ENCODE results near the gene TMEM127. TPM values are rescaled to one million over a fixed set of nuclear protein-coding genes. Genes with fewer than 3 reads are reported as not detected.
"Not testable (repeated sequence)": the region's sequence is repeated elsewhere in the genome, so short reads cannot be mapped to it uniquely, and the experiment has no call there.

TMEM127 gene
- 10 to 100 TPM; 42.9 to 47.4 (median 44.0) TPM for polyA plus RNA-seq (ENCODE audit: insufficient read length in 3 of 3)

- peak; percentile 86 to 92 (median 92) for DNase-seq (ENCODE audit: low read depth in 3 of 3, low spot score in 2 of 3)
Measured at GRCh38 chr2:96265840-96266679, at the start of gene TMEM127, which contains the start of gene CIAO1. TMEM127 (minus strand) TSS chr2:96265997; CDS start chr2:96265381, 616 bp downstream. CIAO1 (plus strand) TSS chr2:96266225; CDS start chr2:96266351, 126 bp downstream.

GRCh38 chr2:96315005-96315399 is 49.2 kb upstream of the TMEM127 start:
- DNase-seq (ENCODE audit: low read depth in 3 of 3, low spot score in 2 of 3), result no peak

DNA sequence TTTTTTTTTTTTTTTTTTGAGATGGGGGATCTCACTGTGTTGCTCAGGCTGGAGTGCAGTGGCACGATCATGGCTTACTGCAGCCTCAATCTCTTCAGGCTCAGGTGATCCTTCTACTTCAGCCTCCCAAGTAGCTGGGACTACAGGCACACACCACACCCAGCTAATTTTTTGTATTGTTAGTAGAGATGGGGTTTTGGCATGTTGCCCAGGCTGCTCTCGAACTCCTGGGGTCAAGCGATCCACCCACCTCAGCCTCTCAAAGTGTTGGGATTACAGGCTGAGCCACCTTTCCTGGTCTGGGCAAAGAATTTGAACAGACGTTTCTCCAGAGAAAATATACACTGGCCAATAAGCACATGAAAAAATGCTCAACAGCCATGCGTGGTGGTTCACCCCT is 42.5 kb upstream of the TMEM127 start:
- DNase-seq (ENCODE audit: low read depth in 3 of 3, low spot score in 2 of 3), result no peak

DNA sequence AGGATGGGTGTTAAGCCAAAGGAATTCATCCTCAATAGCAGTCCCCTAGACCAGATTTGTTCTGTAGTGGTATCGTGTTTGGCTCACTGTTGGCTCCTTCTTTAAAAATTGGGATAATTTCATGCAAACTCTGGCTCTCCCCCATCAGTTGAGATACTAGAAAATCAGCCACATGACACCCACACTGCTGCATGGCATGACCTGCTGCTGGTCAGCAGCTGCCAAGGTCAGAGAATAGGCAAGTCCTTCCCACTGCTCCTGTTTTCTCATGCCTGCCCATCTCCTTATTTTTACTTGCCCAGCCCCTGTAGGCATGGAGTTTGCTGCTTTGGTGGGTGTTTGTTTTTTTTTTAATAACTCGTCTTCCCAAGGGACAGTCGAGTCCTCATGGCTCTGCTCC is 40.6 kb upstream of the TMEM127 start:
- no peak for DNase-seq (ENCODE audit: low read depth in 3 of 3, low spot score in 2 of 3)

DNA sequence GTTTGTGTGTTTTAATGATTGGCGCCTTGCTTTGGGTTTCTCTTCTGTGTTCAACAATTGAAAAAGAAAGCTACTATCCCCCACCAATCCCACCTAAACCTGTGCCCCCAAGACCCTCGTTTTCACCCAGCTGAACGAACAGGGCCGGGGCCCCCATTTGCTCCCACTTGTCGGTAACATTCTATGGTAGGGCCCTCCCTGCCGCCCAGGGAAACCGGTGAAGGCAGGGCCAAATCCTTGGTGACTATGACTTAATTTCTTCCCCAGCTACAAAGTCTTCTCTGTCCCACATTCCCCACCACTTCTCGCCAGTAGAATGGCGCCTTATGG is 40.1 kb upstream of the TMEM127 start:
- DNase-seq (ENCODE audit: low read depth in 3 of 3, low spot score in 2 of 3), result no peak

DNA sequence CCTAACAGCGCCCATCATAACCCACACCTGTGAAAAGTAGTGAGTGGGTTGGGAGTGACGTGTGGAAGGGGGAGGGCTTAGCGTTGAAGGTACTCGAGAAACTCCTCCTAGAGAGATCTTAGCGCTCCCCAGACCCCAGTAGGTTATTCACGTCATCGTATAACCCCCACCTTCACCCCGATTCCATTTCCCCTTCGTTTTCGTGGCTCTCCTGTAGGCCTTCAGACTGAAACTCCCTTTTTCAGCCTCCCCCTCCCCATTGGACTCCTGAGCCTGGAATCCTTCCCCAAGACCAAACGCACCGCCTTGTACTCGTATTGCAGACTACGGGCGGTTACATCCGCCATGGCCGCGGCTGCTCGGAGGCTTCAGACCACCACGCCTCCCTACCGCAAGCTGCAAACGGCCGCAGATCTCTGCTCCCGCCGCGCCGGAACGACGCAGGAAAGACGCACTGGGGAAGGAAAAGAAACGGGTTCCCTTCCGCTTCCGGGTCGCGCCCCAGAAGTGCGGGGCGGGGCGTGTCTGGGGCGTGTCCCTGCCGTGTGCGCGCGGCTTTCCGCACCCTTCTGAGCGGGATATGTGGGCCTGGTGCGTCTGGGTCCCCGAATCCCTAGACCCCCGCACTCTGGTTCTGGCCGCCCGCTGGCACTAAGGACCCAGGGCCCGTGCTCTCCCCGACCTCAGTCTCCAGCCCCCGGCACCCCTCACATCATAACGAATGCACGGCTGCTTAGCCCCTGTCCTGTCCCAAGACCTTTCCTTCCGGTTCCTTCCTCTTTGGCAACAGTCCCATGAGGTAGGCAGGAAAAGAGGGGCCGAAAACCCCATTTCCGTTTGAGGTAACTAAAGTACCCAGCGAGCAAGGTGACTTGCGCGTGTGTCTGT is 39.5 kb upstream of the TMEM127 start, which contains the start of gene SNRNP200:
TSS of gene SNRNP200 (minus strand) at position 456 of the 888 bp plus-strand sequence. CDS start at position 347, 109 bp downstream.
- peak in 1 of 3 donors; percentile 67 for DNase-seq (ENCODE audit: low read depth in 3 of 3, low spot score in 2 of 3)

DNA sequence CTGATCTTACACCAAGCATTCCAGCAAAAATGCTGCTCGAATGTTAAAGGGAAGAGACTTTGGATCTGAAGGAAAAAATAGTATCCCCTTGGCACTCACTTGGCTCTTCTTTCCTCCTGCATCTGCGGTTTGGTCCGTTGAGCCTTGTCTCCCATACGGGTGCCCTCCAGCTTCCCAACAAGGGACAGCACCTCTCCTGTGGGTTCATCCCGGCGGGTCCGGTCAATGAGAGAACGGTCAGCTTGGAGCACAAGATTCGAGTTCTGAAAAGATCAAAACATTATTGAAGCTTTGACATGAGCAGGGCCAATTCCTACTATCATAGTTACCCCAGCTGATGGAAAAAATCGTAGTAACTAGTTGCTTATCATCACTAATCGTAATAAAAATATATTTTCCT is 38.8 kb upstream of the TMEM127 start:
- DNase-seq (ENCODE audit: low read depth in 3 of 3, low spot score in 2 of 3), result no peak

DNA sequence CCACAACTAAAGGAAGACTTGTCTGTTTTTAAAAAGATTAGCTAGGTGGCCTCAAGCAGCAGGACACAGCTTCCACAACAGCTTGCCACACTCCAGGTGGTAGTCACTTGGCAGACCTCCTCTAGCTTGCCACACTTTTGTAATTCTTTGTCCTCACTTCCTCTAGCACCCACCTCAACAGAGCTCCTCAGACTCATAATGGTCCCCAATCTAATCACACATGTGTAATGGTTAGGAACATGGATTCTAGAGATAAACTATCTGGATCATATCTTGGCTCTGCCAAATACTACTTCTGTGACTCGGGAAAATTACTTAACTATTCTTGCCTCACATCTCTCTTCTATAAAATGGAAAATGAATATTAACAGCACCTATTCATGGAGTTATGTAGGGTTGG is 36.1 kb upstream of the TMEM127 start:
- DNase-seq (ENCODE audit: low read depth in 3 of 3, low spot score in 2 of 3), result no peak

DNA sequence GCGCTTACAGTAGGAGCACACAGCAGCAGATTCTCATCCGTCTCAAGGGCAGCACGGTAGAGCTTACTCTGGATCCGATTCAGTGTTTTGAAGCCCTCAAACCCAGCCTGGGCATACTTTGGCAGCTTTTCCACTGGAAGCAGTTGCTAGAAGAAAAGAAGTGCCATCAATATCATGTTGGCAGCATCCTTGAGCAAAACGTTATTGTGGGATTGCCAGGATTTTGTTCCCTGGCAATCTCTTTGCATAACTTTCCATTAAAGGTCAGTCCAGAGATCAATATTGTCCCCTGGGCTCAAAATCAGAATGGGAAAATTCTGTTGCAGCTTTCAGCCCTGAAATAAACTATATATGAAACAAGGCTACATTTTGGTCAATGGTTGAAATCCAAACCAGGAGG is 31.1 kb upstream of the TMEM127 start:
- no peak for DNase-seq (ENCODE audit: low read depth in 3 of 3, low spot score in 2 of 3)

GRCh38 chr2:96294271-96294670 is 28.5 kb upstream of the TMEM127 start:
- not testable (repeated sequence) for DNase-seq (ENCODE audit: low read depth in 3 of 3, low spot score in 2 of 3)

DNA sequence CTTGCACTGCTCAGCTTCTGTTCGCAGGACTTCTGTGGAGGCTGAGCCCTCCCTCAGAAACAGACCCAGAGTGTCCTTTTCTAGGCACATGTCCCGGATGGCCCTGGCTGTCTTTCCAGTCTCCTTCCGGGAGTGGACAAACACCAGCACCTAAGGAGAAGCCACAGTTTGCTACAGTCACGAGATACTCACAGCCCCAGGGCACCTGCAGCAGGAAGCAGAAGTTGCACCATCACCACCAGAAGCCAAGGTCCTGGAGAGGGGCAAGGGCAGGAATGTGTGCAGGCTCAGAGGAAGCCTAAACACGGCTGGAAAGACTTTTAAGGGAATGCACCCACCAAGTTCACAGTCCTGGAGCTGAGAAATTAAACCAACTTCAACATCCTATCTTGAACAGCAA is 26.0 kb upstream of the TMEM127 start:
- DNase-seq (ENCODE audit: low read depth in 3 of 3, low spot score in 2 of 3), result no peak

GRCh38 chr2:96287273-96287856 is 21.6 kb upstream of the TMEM127 start:
- no peak for DNase-seq (ENCODE audit: low read depth in 3 of 3, low spot score in 2 of 3)

DNA sequence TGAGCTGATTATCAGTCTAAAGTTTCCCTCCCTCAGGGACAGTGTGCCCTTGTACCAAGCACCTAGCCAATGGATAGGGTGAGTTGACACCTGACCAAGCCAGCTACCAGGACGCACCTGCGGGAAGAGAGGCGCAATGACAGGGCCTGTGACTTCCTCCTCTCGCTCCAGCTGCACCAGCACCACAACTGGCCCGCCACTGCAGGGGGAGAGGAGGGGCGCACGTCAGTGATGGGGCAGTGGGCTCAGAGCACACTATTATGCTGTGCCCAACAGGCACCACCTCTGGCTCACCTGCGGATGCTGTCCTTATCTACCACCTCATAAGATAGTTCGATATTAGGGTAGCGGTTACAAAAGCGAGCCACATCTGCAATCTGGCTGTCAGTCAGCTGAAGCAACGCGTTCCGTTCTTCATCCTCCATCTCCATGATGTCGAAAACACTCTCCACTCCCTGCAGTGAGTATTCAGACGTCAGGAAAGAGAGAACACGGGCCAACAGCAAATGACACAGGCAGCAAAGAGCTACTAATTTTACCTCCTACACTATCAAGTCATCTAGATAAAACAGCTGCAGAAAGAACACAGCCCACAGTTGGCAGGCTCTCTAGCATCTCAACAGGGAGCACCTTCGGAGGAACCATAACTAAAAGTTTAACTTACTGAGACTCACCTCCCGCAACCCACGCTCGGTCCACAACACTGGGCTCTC is 11.1 kb upstream of the TMEM127 start:
- DNase-seq (ENCODE audit: low read depth in 3 of 3, low spot score in 2 of 3), result no peak

- DNase-seq (ENCODE audit: low read depth in 3 of 3, low spot score in 2 of 3), result no peak
Measured at GRCh38 chr2:96274355-96275056, 8.7 kb upstream of the TMEM127 start.

- DNase-seq (ENCODE audit: low read depth in 3 of 3, low spot score in 2 of 3), result no peak
Measured at GRCh38 chr2:96273763-96274162, 8.0 kb upstream of the TMEM127 start.

- DNase-seq (ENCODE audit: low read depth in 3 of 3, low spot score in 2 of 3), result no peak
Measured at GRCh38 chr2:96271995-96272394, 6.2 kb upstream of the TMEM127 start.

GRCh38 chr2:96267159-96267971 is 1.6 kb upstream of the TMEM127 start:
- DNase-seq (ENCODE audit: low read depth in 3 of 3, low spot score in 2 of 3), result no peak

DNA sequence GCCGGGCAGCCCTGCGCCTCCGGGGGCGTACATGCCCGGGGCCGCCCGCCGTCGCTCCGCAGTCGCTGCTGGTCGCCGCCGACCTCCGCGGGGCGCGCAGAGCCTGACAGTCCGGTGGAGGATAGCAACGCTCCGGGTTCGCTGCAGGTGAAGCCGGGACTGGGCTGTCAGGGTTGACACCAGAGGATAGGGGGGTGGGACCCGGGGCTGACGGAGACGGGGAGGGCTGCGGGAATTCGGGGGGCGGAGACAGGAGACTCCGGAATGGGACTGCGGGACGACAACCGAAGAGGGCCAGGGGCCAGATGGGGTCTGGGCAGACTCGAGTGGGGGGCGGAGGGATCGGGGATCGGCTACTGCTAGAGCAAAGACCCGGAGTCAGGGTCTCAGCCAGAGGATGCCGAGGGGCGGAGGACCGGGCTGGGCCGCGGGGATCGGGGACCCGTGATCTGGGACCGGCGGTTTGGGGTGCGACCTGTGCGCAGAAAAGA is 403 bp downstream of the TMEM127 start:
- peak in 1 of 3 donors; percentile 8 for DNase-seq (ENCODE audit: low read depth in 3 of 3, low spot score in 2 of 3)
